Stomach (tissue), 9 donors: ENCODE results near the gene BNC2. TPM values are rescaled to one million over a fixed set of nuclear protein-coding genes. Genes with fewer than 3 reads are reported as not detected.

Source experiments
- DNase-seq, 2 donors: peaks; one replicate each; pipeline versions ENCODE4 v3.0.0 to v3.0.0-alpha.2; 2013 to 2019
- H3K27ac ChIP-seq, 5 donors: fragments of 200-600 bp in 4 of 5; sonication (generic) in 4 of 5; one replicate each; pipeline ENCODE4 v1.5.1; 2013 to 2019; ENCODE audit warnings: mild to moderate bottlenecking in 1 of 5, moderate library complexity in 1 of 5
- H3K27me3 ChIP-seq, 3 donors: fragments of 200-600 bp; sonication (generic); one replicate each; pipeline ENCODE4 v1.5.1; 2017 to 2019; ENCODE audit warnings: mixed run types in 1 of 3
- H3K36me3 ChIP-seq, 4 donors: fragments of 200-600 bp; sonication (generic); 1 replicate in 3 of 4; 2 replicates in 1 of 4; pipeline ENCODE4 v1.5.1; 2016 to 2019
- H3K4me1 ChIP-seq, 4 donors: fragments of 200-600 bp; sonication (generic); one replicate each; pipeline ENCODE4 v1.5.1; 2016 to 2019
- H3K4me3 ChIP-seq, 4 donors: fragments of 200-600 bp; sonication (generic) in 3 of 4; one replicate each; pipeline ENCODE4 v1.5.1; 2016 to 2019; ENCODE audit warnings: mild to moderate bottlenecking in 1 of 4
- H3K9me3 ChIP-seq, 4 donors: fragments of 200-600 bp; sonication (generic); one replicate each; pipeline ENCODE4 v1.5.1; 2016 to 2019
- CTCF ChIP-seq, 7 experiments: fragments of 450-650 bp in 4 of 7; fragments of 200-600 bp in 3 of 7; sonication (generic) in 3 of 7; IDR thresholded peaks; one replicate each; pipeline ENCODE4 v1.5.1; 2016 to 2019; ENCODE audit warnings: antibody characterized with exemption in 7 of 7, control low read depth in 2 of 7, mild to moderate bottlenecking in 1 of 7
- EP300 ChIP-seq: sonication (generic); formaldehyde crosslinking; IDR thresholded peaks from one replicate; pipeline ENCODE4 v1.6.1; 2017; ENCODE audit warnings: antibody characterized with exemption
- POLR2A ChIP-seq, 4 donors: fragments of 450-650 bp; IDR thresholded peaks; one replicate each; pipeline ENCODE4 v1.6.1; 2016; ENCODE audit warnings: antibody characterized with exemption in 4 of 4, control low read depth in 2 of 4, mild to moderate bottlenecking in 1 of 4, moderate library complexity in 1 of 4
- POLR2AphosphoS5 ChIP-seq, 3 donors: sonication (generic); formaldehyde crosslinking; IDR thresholded peaks; one replicate each; pipeline ENCODE4 v1.6.1; 2016; ENCODE audit warnings: antibody characterized with exemption in 3 of 3
- WGBS, 5 donors: extraction: QIAGEN DNeasy Blood & Tissue Kit in 3 of 5; methylation state at CpG; one replicate each; pipeline versions ENCODE4 v1.1.5 to v1.1.7; 2013 to 2018; 5-methylcytosine and 5-hydroxymethylcytosine counted together
- intact Hi-C: fragments of 100-400 bp; cut with DNase I; formaldehyde crosslinking; loops from one replicate; pipeline ENCODE4 v1.15.1; 2023; ENCODE audit warnings: low total_unique reads
- polyA plus RNA-seq, 3 donors: library from polyadenylated mRNA; stranded (reverse); fragments of 200-250 nt; gene quantifications; one replicate each; pipeline ENCODE4 v1.2.3, GENCODE V29; 2013
- total RNA-seq, 5 donors: library from RNA; depleted of rRNA; stranded (reverse); fragments of >200 nt; gene quantifications; one replicate each; pipeline versions ENCODE4 v1.1.0 to v1.2.3, GENCODE V29; 2014 to 2016
- donor health status: healthy with polysubstance abuse.
- donor health status: Bipolar disorder and iron deficiency.
- donor health status: healthy.

BNC2 gene
- total and polyA plus RNA-seq, 8 donors = 1.1 to 60.7 (median 7.6) TPM

- no peak for DNase-seq
- Histone ChIP-seq H3K27me3 (no peaks in the 10 kb centered on the region), H3K9me3 (no peaks in the 10 kb centered on the region), H3K36me3 (no peaks in the 10 kb centered on the region), H3K4me1 (peaks cover 0 to 33% (median 13%) of the 10 kb centered on the region in 4 donors), H3K4me3 (no peak overlapping the region), H3K27ac (no peak overlapping the region)
- TF ChIP-seq EP300 = no peak
- 70 to 89% (median 78%) methylated on average over 4 of the region's 4 CpGs for WGBS, 5 donors
- intact Hi-C loops = no loop called here
Measured at GRCh38 chr9:16813838-16814237, 56.6 kb downstream of the BNC2 start.

- H3K27me3 ChIP-seq = no peaks in the 10 kb centered on the region
- peaks cover 0 to 27% (median 13%) of the 10 kb centered on the region in 4 donors for H3K4me1 ChIP-seq
- no peaks in the 10 kb centered on the region for H3K9me3 ChIP-seq
- no peak for DNase-seq
- no peak for TF ChIP-seq CTCF (IDR thresholded peaks at IDR 0.05)
- H3K27ac ChIP-seq = no peak overlapping the region
- intact Hi-C loops = no loop called here
- WGBS, 5 donors = 73 to 86% (median 79%) methylated on average over 5 of the region's 5 CpGs
- H3K4me3 ChIP-seq = no peak overlapping the region
- no peaks in the 10 kb centered on the region for H3K36me3 ChIP-seq
Measured at GRCh38 chr9:16811987-16812685, 58.3 kb downstream of the BNC2 start.

GRCh38 chr9:16809912-16810610 lies 60.4 kb downstream of the BNC2 start:
- Histone ChIP-seq H3K4me1 (peaks cover 0 to 12% (median 5%) of the 10 kb centered on the region in 4 donors), H3K4me3 (no peak overlapping the region), H3K27me3 (no peaks in the 10 kb centered on the region), H3K27ac (no peak overlapping the region), H3K9me3 (no peaks in the 10 kb centered on the region), H3K36me3 (no peaks in the 10 kb centered on the region)
- whole genome bisulfite sequencing, 5 donors = 54 to 76% (median 62%) methylated on average over 4 of the region's 4 CpGs
- intact Hi-C loops = no loop called here
- DNase-seq = no peak
- TF ChIP-seq POLR2A (IDR thresholded peaks at IDR 0.05) (no peak), CTCF (IDR thresholded peaks at IDR 0.05) (no peak), POLR2AphosphoS5 (IDR thresholded peaks at IDR 0.05) (no peak), EP300 (no peak)

GRCh38 chr9:16806674-16807073 lies 63.8 kb downstream of the BNC2 start:
- no peak overlapping the region for H3K4me3 ChIP-seq
- H3K4me1 ChIP-seq = peaks cover 0 to 6% (median 0%) of the 10 kb centered on the region in 4 donors
- no peaks in the 10 kb centered on the region for H3K9me3 ChIP-seq
- TF ChIP-seq POLR2AphosphoS5 (IDR thresholded peaks at IDR 0.05) (no peak), CTCF (IDR thresholded peaks at IDR 0.05) (no peak), POLR2A (IDR thresholded peaks at IDR 0.05) (no peak), EP300 (no peak)
- DNase-seq = no peak
- H3K27ac ChIP-seq = no peak overlapping the region
- no peaks in the 10 kb centered on the region for H3K36me3 ChIP-seq
- intact Hi-C loops = no loop called here
- H3K27me3 ChIP-seq = no peaks in the 10 kb centered on the region

- no peak overlapping the region for H3K4me3 ChIP-seq
- H3K36me3 ChIP-seq = no peaks in the 10 kb centered on the region
- intact Hi-C loops = no loop called here
- H3K9me3 ChIP-seq = no peaks in the 10 kb centered on the region
- no peaks in the 10 kb centered on the region for H3K27me3 ChIP-seq
- H3K4me1 ChIP-seq = peaks cover 0 to 6% (median 0%) of the 10 kb centered on the region in 4 donors
- H3K27ac ChIP-seq = no peak overlapping the region
- TF ChIP-seq POLR2AphosphoS5 (IDR thresholded peaks at IDR 0.05) (no peak), EP300 (no peak), CTCF (IDR thresholded peaks at IDR 0.05) (no peak), POLR2A (IDR thresholded peaks at IDR 0.05) (no peak)
- DNase-seq = no peak
- 72 to 84% (median 80%) methylated on average over 8 of the region's 8 CpGs for WGBS, 5 donors
Measured at GRCh38 chr9:16803648-16804047, 66.8 kb downstream of the BNC2 start.
